Common myeloid progenitor, CD34-positive (primary cell): Measurements from ENCODE around the gene LMO7.

Source experiments
- CTCF ChIA-PET: fragments of 350-600 bp; sonication (Branson Sonifier 250); formaldehyde crosslinking; loops from one replicate; lab custom pipeline; 2021; ENCODE audit warnings: antibody characterized with exemption; lab: Charles Lee
- POLR2A ChIA-PET: fragments of 350-600 bp; sonication (Branson Sonifier 250); formaldehyde crosslinking; loops from one replicate; lab custom pipeline; 2021; ENCODE audit warnings: antibody characterized with exemption; lab: Charles Lee
- DNase-seq, 3 donors: peaks; one replicate each; pipeline versions ENCODE4 v3.0.0 to v3.0.0-alpha.2; 2013
- H3K27ac ChIP-seq, 2 experiments: 1 replicate in 1 of 2; 2 replicates in 1 of 2; pipeline ENCODE4 v1.7.0; 2013; ENCODE audit warnings: inconsistent platforms in 2 of 2, low read length in 2 of 2, mild to moderate bottlenecking in 2 of 2, low read depth in 1 of 2, moderate library complexity in 1 of 2; ENCODE audit not compliant: severe bottlenecking in 2 of 2, insufficient read depth in 1 of 2, poor library complexity in 1 of 2
- H3K27me3 ChIP-seq, 5 experiments: replicated peaks in 2 of 5; 1 replicate in 3 of 5; 2 replicates in 2 of 5; pipeline versions ENCODE4 v1.6.1 to v1.7.0; 2013; ENCODE audit warnings: low read length in 4 of 5, mild to moderate bottlenecking in 2 of 5, moderate library complexity in 2 of 5, inconsistent platforms in 1 of 5; ENCODE audit not compliant: insufficient read depth in 5 of 5, control insufficient read depth in 4 of 5
- H3K36me3 ChIP-seq, 4 experiments: 1 replicate in 2 of 4; 2 replicates in 2 of 4; pipeline versions ENCODE4 v1.6.1 to v1.7.0; 2013; ENCODE audit warnings: low read length in 3 of 4, control low read depth in 1 of 4, mild to moderate bottlenecking in 1 of 4; ENCODE audit not compliant: control insufficient read depth in 4 of 4, insufficient read depth in 4 of 4
- H3K4me1 ChIP-seq, 4 experiments: 1 replicate in 3 of 4; 2 replicates in 1 of 4; pipeline versions ENCODE4 v1.6.1 to v1.7.1; 2013; ENCODE audit warnings: low read length in 3 of 4, mild to moderate bottlenecking in 3 of 4, control low read depth in 1 of 4, inconsistent platforms in 1 of 4, moderate library complexity in 1 of 4; ENCODE audit not compliant: control insufficient read depth in 4 of 4, insufficient read depth in 4 of 4; ENCODE audit errors: control extremely low read depth in 1 of 4
- H3K4me3 ChIP-seq, 7 experiments: 1 replicate in 4 of 7; 2 replicates in 3 of 7; pipeline versions ENCODE4 v1.5.1 to v1.7.0; 2013; ENCODE audit warnings: mild to moderate bottlenecking in 7 of 7, low read length in 6 of 7, moderate library complexity in 6 of 7, inconsistent platforms in 2 of 7, low read depth in 2 of 7, control low read depth in 1 of 7; ENCODE audit not compliant: insufficient read depth in 4 of 7, control insufficient read depth in 1 of 7; ENCODE audit errors: extremely low read depth in 1 of 7
- H3K9me3 ChIP-seq, 5 experiments: 1 replicate in 4 of 5; 2 replicates in 1 of 5; pipeline versions ENCODE4 v1.6.1 to v1.7.1; 2013; ENCODE audit warnings: low read length in 4 of 5, mild to moderate bottlenecking in 2 of 5, inconsistent platforms in 1 of 5, low read depth in 1 of 5, moderate library complexity in 1 of 5; ENCODE audit not compliant: control insufficient read depth in 4 of 5, insufficient read depth in 2 of 5; ENCODE audit errors: control extremely low read depth in 1 of 5
- WGBS: methylation state at CpG from one replicate; pipeline ENCODE4 v1.1.5; 2013; ENCODE audit not compliant: insufficient coverage; 5-methylcytosine and 5-hydroxymethylcytosine counted together

LMO7 gene

DNA sequence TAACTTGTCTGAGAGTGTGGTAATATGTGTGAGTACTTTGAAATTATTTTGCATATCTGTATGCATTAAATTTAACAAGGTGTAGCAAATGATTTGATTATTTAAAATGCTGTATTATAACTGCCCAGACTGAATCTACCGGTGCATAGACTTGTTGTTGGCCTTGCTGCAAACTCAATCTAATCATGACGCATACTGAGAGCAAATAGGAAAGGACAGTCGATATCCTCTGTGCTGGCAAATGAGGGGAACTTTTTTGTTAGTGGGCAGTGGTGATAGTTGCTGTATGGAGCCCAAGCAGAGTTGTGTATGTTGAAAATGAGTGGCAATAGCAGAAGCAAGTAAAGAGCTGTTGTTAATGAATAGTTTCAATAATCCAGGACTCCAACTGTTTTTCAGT, 127.4 kb downstream of the LMO7 start:
- no peaks in the 10 kb centered on the region for H3K36me3 ChIP-seq
- no peaks in the 10 kb centered on the region for H3K9me3 ChIP-seq
- ChIA-PET POLR2A (no interaction called here), CTCF (interaction anchor here (1.3 kb wide), 1 partner anchor 19 kb away, joined by 3 read pairs; no protein-coding TSS in a partner anchor)
- no peak overlapping the region for H3K27ac ChIP-seq
- no peak overlapping the region for H3K4me3 ChIP-seq
- no peak for DNase-seq
- H3K27me3 ChIP-seq: no peaks in the 10 kb centered on the region
- WGBS: 100% methylated on average over 3 of the region's 3 CpGs
- peaks cover 0 to 23% (median 5%) of the 10 kb centered on the region in 4 experiments for H3K4me1 ChIP-seq

DNA sequence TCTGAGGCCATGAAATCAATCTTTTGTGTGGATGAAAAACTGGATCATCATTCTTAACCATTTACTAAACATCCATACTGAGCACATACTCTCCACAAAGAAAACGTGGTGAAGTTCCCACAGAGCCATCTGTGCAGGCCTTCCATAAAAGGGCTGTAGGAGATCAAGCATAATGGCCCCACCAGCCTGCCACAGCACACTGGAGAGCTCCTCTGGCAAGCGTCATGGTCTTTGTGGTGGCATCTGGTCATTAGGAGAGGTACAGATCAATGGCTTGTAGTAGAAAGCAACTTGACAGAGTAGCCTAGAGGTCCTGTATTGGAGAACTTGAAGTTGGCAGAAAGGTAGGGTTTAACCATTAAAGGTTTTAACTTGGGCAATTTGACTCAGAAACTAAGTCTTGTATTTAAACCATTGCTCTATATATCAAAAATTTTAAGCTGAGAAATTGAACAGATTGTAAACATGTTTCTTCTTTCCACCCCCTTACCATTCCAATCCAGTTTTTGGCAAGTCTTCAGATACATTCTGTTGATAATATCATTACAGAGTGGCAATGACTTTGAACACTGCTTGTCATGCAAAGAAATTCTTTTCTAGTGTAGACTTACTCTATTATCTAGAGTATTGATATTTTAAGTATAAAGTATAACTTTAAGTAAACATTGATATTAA, 128.3 kb downstream of the LMO7 start:
- no peaks in the 10 kb centered on the region for H3K27me3 ChIP-seq
- no peaks in the 10 kb centered on the region for H3K36me3 ChIP-seq
- no peak overlapping the region for H3K4me3 ChIP-seq
- no peak for DNase-seq
- H3K27ac ChIP-seq: no peak overlapping the region
- ChIA-PET POLR2A (no interaction called here), CTCF (interaction anchor here (0.9 kb wide), 1 partner anchor 19 kb away, joined by 3 read pairs; no protein-coding TSS in a partner anchor)
- H3K4me1 ChIP-seq: peaks cover 0 to 23% (median 5%) of the 10 kb centered on the region in 4 experiments
- WGBS: 100% methylated on average over 1 of the region's 2 CpGs
- no peaks in the 10 kb centered on the region for H3K9me3 ChIP-seq

DNA sequence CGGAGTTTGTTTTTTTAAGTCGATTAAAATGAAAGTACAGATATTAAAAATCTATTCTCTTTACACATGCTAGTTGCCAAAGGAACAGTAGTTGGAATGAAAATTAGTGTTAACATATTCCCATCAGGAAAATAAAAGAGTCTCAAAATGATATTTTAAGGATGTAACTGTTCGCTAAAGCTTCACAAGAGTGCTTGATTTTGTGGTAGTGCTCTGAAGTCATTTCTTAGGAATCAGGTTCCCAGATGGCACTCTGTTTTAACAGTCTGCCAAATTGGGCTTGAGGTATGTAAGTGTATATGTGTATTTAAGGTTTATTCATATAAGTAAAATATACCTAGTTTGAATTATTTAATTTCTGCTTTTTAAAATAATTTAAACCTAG, 128.8 kb downstream of the LMO7 start:
- Histone ChIP-seq H3K36me3 (no peaks in the 10 kb centered on the region), H3K27ac (no peak overlapping the region), H3K4me1 (peaks cover 0 to 23% (median 5%) of the 10 kb centered on the region in 4 experiments), H3K4me3 (no peak overlapping the region), H3K27me3 (no peaks in the 10 kb centered on the region), H3K9me3 (no peaks in the 10 kb centered on the region)
- CTCF ChIA-PET: interaction anchor here (0.9 kb wide), 1 partner anchor 18 kb away, joined by 3 read pairs; no protein-coding TSS in a partner anchor
- POLR2A ChIA-PET: no interaction called here
- 100% methylated on average over 1 of the region's 3 CpGs for WGBS
- no peak for DNase-seq

DNA sequence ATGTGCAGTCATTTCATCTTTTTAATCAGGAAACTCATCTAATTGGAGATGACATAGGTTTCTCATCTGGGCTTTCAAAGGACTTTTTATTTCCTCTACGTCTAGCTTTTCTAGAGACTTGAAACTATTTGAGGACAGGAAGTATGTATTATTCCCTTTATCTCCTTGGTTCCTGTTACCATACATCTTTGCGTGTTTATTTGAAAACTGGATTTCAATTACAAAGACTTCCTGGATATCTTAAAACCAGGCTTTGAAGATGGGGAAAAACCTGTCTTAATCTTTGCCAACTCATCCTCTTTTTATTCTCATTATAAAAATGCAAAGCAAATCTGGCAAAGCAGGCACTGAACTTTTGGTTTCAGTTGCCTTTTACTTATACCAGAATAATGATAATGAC, 130.5 kb downstream of the LMO7 start:
- POLR2A ChIA-PET: no interaction called here
- H3K9me3 ChIP-seq: no peaks in the 10 kb centered on the region
- 100% methylated on average over 1 of the region's 2 CpGs for WGBS

DNA sequence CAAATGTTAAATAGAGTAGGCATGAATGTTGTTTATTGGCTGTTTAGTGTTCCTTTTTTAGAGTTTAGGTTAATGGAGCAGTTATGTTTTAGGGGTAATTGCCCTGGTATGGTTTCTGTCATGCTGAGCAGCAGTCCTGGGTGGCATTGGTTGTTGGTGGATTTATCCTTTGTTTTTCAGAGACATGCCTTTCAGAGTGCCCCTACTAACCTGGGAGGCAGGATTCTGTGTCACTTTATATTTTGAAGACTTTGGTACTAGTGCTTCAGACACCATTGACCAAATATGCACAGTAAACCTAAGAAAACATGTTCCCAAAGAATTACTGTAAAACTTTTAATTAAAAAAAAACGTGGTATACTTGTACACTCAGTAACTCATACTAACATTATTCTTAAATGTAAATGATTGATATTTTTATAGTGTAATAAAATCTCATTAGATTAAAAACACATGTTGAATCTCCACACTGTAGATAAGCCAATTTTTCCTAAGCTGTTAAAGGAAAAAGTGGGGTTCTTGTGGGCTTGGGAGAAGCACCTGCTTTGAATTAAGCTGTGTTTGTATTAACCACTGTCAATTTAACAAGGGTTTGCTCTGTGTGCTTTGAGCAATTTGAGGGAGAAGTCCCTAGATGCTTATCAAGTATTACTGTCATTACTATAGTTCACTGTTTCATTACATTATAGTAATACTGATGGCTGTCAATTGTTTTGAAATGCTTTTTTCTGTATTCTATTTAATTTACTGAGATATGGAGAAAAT, 133.2 kb downstream of the LMO7 start:
- no CpG with 5 or more reads among the region's 1 CpG for WGBS
- CTCF ChIA-PET: no interaction called here
- DNase-seq: no peak

More for the DNA sequence above, 130.5 kb downstream of the LMO7 start:
- Histone ChIP-seq H3K27ac (no peak overlapping the region), H3K36me3 (no peaks in the 10 kb centered on the region), H3K27me3 (no peaks in the 10 kb centered on the region), H3K4me3 (no peak overlapping the region), H3K4me1 (peaks cover 0 to 13% (median 2%) of the 10 kb centered on the region in 4 experiments)
- CTCF ChIA-PET: interaction anchor here (0.9 to 1.4 kb wide), 2 partner anchors 9 to 83 kb away, joined by 3 read pairs; no protein-coding TSS in a partner anchor
- peak in 2 of 3 donors; percentile 30 to 34 for DNase-seq

DNA sequence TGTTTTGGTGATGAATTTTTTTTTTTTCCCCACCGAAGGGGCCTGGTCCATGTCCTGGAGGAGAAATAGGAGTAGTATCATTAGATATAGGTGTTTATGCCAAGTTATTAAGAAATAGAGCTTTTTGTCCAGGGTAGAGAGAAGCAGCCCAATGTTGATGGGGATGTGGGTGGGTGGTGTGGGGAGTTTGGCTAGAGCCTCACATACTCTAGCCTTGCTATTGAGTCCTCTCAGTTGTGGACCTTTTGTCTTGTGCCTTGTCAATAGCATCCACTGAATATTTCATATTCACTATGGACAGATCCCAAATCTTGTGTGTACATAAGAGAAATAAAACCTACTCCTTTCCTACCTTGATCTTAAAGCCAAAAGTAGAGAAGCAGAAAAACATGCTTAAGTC, 134.0 kb downstream of the LMO7 start:
- Histone ChIP-seq H3K4me3 (no peak overlapping the region), H3K27ac (no peak overlapping the region), H3K4me1 (no peaks in the 10 kb centered on the region), H3K27me3 (no peaks in the 10 kb centered on the region), H3K9me3 (no peaks in the 10 kb centered on the region), H3K36me3 (no peaks in the 10 kb centered on the region)
- no CpG with 5 or more reads among the region's 1 CpG for WGBS
- ChIA-PET CTCF (no interaction called here), POLR2A (no interaction called here)
- no peak for DNase-seq

More for the DNA sequence above, 133.2 kb downstream of the LMO7 start:
- Histone ChIP-seq H3K4me3 (no peak overlapping the region), H3K4me1 (no peaks in the 10 kb centered on the region), H3K36me3 (no peaks in the 10 kb centered on the region), H3K27ac (no peak overlapping the region), H3K9me3 (no peaks in the 10 kb centered on the region), H3K27me3 (no peaks in the 10 kb centered on the region)
- POLR2A ChIA-PET: no interaction called here

DNA sequence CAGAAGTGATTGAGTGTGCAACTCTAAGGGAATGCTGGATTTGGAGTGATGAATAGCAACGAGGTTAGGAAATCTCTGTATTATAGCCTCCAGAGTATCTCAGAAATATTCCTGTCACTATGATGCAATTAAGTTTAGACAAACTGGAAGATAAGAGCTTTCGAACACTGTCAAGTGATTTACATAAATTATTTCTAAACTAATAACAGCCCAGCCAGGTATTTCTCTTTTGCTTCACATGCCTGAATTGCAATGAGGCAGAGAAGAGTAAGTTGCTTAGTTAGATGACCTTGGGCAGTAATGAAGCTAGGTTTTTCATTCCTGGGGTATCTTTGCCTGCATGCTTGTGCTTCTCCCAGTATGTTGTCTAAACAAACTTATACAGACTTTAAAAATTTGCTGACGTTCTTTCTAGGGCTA, 134.5 kb downstream of the LMO7 start:
- ChIA-PET POLR2A (no interaction called here), CTCF (no interaction called here)
- no peaks in the 10 kb centered on the region for H3K27me3 ChIP-seq
- no peak overlapping the region for H3K4me3 ChIP-seq
- no peak for DNase-seq
- H3K4me1 ChIP-seq: no peaks in the 10 kb centered on the region
- no peak overlapping the region for H3K27ac ChIP-seq
- no peaks in the 10 kb centered on the region for H3K9me3 ChIP-seq
- H3K36me3 ChIP-seq: no peaks in the 10 kb centered on the region
- WGBS: no CpG with 5 or more reads among the region's 3 CpGs
